ENCODE measurements around the gene NME9.

Gene NME9

DNA sequence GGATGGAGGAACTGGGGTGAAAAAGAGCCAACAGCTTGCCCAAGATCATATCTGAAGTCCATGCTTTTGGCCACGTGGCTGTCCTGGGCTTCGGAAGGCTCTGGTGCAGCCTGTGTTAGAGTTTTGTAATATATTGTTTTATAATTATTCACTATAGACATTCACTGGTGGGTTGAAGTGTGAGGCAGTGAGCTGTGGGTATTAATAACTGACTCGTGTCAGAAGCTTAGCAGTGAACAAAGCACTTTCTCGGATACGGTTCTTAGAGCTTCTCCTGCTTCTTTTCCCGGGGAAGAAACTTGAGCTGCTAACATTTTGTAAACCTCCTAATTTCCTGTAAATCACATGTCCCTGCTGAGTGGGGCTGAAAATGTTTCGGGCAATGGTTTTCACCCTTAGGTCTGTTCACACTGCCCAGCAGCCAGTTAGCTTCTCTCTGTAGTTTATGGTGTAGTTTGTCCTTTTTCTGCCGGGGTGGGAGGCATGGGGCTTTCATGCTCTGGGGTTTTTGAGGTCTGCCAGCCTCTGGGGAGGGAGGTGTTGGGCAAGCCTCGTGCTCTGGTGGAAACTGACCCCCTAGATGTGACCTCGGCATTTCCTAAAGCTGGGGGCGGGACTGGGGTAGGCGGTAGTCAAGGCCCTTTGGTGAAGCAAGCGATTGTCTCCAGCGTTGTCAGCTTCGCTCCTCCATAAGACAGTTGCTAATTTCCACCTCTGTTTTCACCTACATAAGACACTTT is 20.4 kb upstream of the NME9 start:
- Histone ChIP-seq H3K4me3 (ENCODE audit: low read length) (no peak overlapping the region), H3K27me3 (ENCODE audit: control insufficient read depth, insufficient read depth, low read length) (no peaks in the 10 kb centered on the region), H3K4me1 (ENCODE audit: control insufficient read depth, insufficient read depth, low read length) (peaks cover 3% of the 10 kb centered on the region; the same call in 1 of the 2 replicates), H3K27ac (ENCODE audit: low read length) (no peak overlapping the region), H3K36me3 (ENCODE audit: control insufficient read depth, insufficient read depth, low read length) (no peaks in the 10 kb centered on the region), H3K9me3 (ENCODE audit: control insufficient read depth, insufficient read depth, low read length) (no peaks in the 10 kb centered on the region)
- no peak for DNase-seq (ENCODE audit: low read depth, low spot score)
- no CpG with 5 or more reads among the region's 15 CpGs for WGBS (ENCODE audit: insufficient coverage, insufficient read length)

DNA sequence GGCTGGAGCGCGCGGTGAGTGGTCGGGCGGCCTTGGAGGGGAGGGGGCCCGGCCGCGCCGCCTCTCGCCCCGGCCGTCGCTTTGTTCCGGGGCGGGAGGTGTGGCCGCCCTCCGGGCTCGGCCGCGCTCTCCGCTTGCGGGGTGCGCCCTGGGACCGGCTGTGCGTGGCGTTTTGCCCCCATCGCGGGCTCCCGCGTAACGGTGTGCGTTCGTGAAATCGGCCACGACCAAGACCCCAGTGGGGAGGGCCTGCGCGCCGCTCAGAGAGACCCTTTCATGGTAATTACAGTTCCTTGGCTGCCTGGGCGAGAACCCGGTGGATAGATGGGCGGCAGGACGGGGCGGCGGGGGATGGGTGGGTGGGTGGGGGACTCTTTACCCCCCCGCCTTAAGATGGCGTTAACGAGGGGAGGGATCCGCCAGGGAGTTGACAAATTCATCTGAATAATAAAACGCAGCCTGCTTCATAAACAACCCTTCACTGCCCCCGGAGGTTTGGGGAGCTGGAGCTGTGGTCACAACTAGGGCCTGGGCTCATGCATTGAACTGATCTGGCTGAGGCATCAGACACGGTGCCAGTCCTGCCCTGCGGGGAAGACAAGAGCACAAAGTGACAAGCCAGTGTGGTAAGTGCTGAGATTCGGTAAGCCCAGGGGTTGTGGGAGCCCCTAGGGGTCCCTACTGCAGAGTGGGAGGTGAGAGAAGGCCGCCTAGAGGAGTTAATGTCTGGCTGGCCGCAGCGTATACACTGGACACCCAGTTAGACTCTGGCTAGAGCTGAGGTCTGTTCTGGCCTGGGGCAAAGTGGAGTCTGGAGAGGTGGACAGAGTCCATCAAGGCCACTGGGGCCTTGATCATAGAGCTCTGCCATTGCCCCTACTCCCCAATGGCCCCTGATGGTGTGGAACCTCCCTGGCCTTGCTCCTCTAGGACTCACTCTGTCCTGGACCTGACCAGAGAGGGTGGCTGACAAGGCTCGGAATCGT is 19.4 kb upstream of the NME9 start:
- DNase-seq (ENCODE audit: low read depth, low spot score), result no peak
- Histone ChIP-seq H3K4me1 (ENCODE audit: control insufficient read depth, insufficient read depth, low read length) (peaks cover 3% of the 10 kb centered on the region; the same call in 1 of the 2 replicates), H3K4me3 (ENCODE audit: low read length) (peak overlapping the region; percentile 90; the same call in 1 of the 2 replicates), H3K36me3 (ENCODE audit: control insufficient read depth, insufficient read depth, low read length) (no peaks in the 10 kb centered on the region), H3K27me3 (ENCODE audit: control insufficient read depth, insufficient read depth, low read length) (no peaks in the 10 kb centered on the region), H3K9me3 (ENCODE audit: control insufficient read depth, insufficient read depth, low read length) (no peaks in the 10 kb centered on the region), H3K27ac (ENCODE audit: low read length) (no peak overlapping the region)
- no CpG with 5 or more reads among the region's 58 CpGs for WGBS (ENCODE audit: insufficient coverage, insufficient read length)

- DNase-seq (ENCODE audit: low read depth, low spot score), result no peak
- H3K27me3 ChIP-seq (ENCODE audit: control insufficient read depth, insufficient read depth, low read length), result no peaks in the 10 kb centered on the region
- no peaks in the 10 kb centered on the region for H3K9me3 ChIP-seq (ENCODE audit: control insufficient read depth, insufficient read depth, low read length)
- WGBS (ENCODE audit: insufficient coverage, insufficient read length), result no CpG with 5 or more reads among the region's 93 CpGs
- H3K36me3 ChIP-seq (ENCODE audit: control insufficient read depth, insufficient read depth, low read length), result no peaks in the 10 kb centered on the region
- H3K4me3 ChIP-seq (ENCODE audit: low read length), result peak within 1 kb of the TSS; percentile 90; the same call in 1 of the 2 replicates
- H3K27ac ChIP-seq (ENCODE audit: low read length), result no peak within 1 kb of the TSS
- peaks cover 3% of the 10 kb centered on the region; the same call in 1 of the 2 replicates for H3K4me1 ChIP-seq (ENCODE audit: control insufficient read depth, insufficient read depth, low read length)
Observed at GRCh38 chr3:138347960-138348753, 18.5 kb upstream of the NME9 start, which contains the start of gene MRAS. Gene MRAS (plus strand): TSS chr3:138348579. CDS start chr3:138372884, 24,305 bp downstream.

DNA sequence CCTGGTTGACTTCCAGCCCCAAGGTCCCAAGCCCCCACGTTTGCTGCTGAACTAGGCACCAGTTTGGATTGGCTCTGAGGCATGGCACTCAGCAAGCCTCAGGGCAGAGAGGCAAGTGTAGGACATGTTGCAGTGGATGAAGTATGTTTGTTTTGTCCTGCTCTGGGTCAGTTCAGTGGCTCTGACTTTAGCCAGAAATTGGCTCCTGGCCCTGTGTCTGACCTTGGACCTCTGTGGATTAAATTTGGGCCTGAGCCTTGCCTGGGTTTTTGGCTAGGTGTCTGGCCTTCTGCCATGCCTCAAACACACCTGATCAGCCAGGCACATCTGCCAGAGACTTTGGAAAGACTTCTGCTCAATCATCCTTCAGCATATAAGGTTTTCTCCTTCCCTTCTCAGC is 15.1 kb upstream of the NME9 start:
- DNase-seq (ENCODE audit: low read depth, low spot score), result no peak
- no peaks in the 10 kb centered on the region for H3K9me3 ChIP-seq (ENCODE audit: control insufficient read depth, insufficient read depth, low read length)
- H3K36me3 ChIP-seq (ENCODE audit: control insufficient read depth, insufficient read depth, low read length), result no peaks in the 10 kb centered on the region
- WGBS (ENCODE audit: insufficient coverage, insufficient read length), result no CpG with 5 or more reads among the region's 1 CpG
- H3K27me3 ChIP-seq (ENCODE audit: control insufficient read depth, insufficient read depth, low read length), result no peaks in the 10 kb centered on the region
- no peak overlapping the region for H3K27ac ChIP-seq (ENCODE audit: low read length)
- H3K4me3 ChIP-seq (ENCODE audit: low read length), result no peak overlapping the region; the same call in 1 of the 2 replicates
- no peaks in the 10 kb centered on the region for H3K4me1 ChIP-seq (ENCODE audit: control insufficient read depth, insufficient read depth, low read length)

DNA sequence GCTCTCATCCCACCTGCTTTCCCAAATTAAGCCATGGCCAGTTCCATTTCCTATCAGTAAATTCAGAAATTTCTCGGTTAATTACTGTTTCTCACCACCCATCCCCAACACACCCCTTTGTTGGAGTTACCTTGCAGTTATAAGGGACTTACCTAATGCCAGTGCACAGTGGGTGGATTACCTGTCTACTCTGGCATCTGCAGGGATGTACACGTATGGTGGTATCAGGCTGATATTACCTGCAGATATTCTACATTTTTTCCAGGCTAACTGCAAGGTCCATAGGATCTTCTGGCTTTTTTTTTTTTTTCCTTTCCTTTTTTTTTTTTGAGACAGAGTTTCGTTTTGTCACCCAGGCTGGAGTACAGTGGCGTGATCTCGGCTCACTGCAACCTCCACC is 10.9 kb upstream of the NME9 start:
- Histone ChIP-seq H3K4me3 (ENCODE audit: low read length) (no peak overlapping the region), H3K27ac (ENCODE audit: low read length) (no peak overlapping the region), H3K36me3 (ENCODE audit: control insufficient read depth, insufficient read depth, low read length) (no peaks in the 10 kb centered on the region), H3K9me3 (ENCODE audit: control insufficient read depth, insufficient read depth, low read length) (no peaks in the 10 kb centered on the region), H3K27me3 (ENCODE audit: control insufficient read depth, insufficient read depth, low read length) (no peaks in the 10 kb centered on the region), H3K4me1 (ENCODE audit: control insufficient read depth, insufficient read depth, low read length) (peaks cover 3% of the 10 kb centered on the region; the same call in 1 of the 2 replicates)
- DNase-seq (ENCODE audit: low read depth, low spot score), result no peak
- WGBS (ENCODE audit: insufficient coverage, insufficient read length), result no CpG with 5 or more reads among the region's 5 CpGs

GRCh38 chr3:138338811-138339210 is 9.2 kb upstream of the NME9 start:
- Histone ChIP-seq H3K9me3 (ENCODE audit: control insufficient read depth, insufficient read depth, low read length) (no peaks in the 10 kb centered on the region), H3K36me3 (ENCODE audit: control insufficient read depth, insufficient read depth, low read length) (no peaks in the 10 kb centered on the region), H3K27ac (ENCODE audit: low read length) (no peak overlapping the region), H3K4me1 (ENCODE audit: control insufficient read depth, insufficient read depth, low read length) (peaks cover 3% of the 10 kb centered on the region; the same call in 1 of the 2 replicates), H3K4me3 (ENCODE audit: low read length) (no peak overlapping the region), H3K27me3 (ENCODE audit: control insufficient read depth, insufficient read depth, low read length) (no peaks in the 10 kb centered on the region)
- no peak for DNase-seq (ENCODE audit: low read depth, low spot score)
- WGBS (ENCODE audit: insufficient coverage, insufficient read length), result no CpG with 5 or more reads among the region's 5 CpGs

DNA sequence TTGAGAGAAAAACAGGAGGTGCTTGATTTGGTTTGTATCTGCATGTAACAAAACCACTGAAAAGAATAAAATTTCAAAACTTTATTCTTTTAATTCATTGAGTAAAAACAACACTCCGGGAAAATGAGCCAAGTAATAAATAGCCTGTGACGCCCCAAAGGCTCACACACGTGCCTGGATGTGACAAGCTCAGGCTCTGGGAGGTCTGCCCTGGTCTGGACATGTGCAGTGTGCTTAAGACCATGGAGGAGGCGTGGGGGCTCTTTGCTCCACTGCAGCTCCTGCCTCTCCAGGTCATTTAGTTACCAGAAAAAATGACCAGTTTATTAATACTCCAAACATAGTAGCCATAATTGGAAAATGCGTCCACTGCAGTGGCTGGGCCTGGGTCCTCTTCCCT is 8.6 kb upstream of the NME9 start:
- no CpG with 5 or more reads among the region's 5 CpGs for WGBS (ENCODE audit: insufficient coverage, insufficient read length)
- DNase-seq (ENCODE audit: low read depth, low spot score), result no peak
- Histone ChIP-seq H3K4me3 (ENCODE audit: low read length) (no peak overlapping the region), H3K27me3 (ENCODE audit: control insufficient read depth, insufficient read depth, low read length) (no peaks in the 10 kb centered on the region), H3K36me3 (ENCODE audit: control insufficient read depth, insufficient read depth, low read length) (no peaks in the 10 kb centered on the region), H3K9me3 (ENCODE audit: control insufficient read depth, insufficient read depth, low read length) (no peaks in the 10 kb centered on the region), H3K27ac (ENCODE audit: low read length) (no peak overlapping the region), H3K4me1 (ENCODE audit: control insufficient read depth, insufficient read depth, low read length) (peaks cover 3% of the 10 kb centered on the region; the same call in 1 of the 2 replicates)

GRCh38 chr3:138336454-138336999 is 6.9 kb upstream of the NME9 start:
- WGBS (ENCODE audit: insufficient coverage, insufficient read length), result no CpG with 5 or more reads among the region's 4 CpGs
- Histone ChIP-seq H3K4me3 (ENCODE audit: low read length) (no peak overlapping the region), H3K27ac (ENCODE audit: low read length) (no peak overlapping the region), H3K27me3 (ENCODE audit: control insufficient read depth, insufficient read depth, low read length) (no peaks in the 10 kb centered on the region), H3K9me3 (ENCODE audit: control insufficient read depth, insufficient read depth, low read length) (no peaks in the 10 kb centered on the region), H3K36me3 (ENCODE audit: control insufficient read depth, insufficient read depth, low read length) (no peaks in the 10 kb centered on the region), H3K4me1 (ENCODE audit: control insufficient read depth, insufficient read depth, low read length) (peaks cover 3% of the 10 kb centered on the region; the same call in 1 of the 2 replicates)
- DNase-seq (ENCODE audit: low read depth, low spot score), result no peak

DNA sequence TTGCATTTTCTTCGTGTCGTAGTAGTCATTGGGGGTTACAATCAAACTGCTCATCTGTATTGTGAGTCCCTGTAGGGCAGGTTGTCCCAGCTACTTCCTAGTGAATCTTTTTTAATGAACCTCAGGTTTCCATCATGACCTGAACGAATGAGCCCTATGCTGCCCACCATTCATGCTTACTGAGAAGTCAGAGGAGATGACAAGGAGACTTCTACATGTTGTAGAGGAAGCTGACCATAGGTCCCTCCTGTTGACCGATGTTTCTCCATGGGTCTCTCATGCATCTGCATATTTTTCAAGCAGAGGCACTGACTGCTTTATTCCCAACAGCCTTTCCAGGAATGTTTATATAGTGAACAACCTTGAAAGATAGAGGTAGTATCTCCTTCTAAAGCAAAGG is 5.0 kb upstream of the NME9 start:
- Histone ChIP-seq H3K4me1 (ENCODE audit: control insufficient read depth, insufficient read depth, low read length) (peaks cover 3% of the 10 kb centered on the region; the same call in 1 of the 2 replicates), H3K9me3 (ENCODE audit: control insufficient read depth, insufficient read depth, low read length) (no peaks in the 10 kb centered on the region), H3K27ac (ENCODE audit: low read length) (no peak overlapping the region), H3K36me3 (ENCODE audit: control insufficient read depth, insufficient read depth, low read length) (no peaks in the 10 kb centered on the region), H3K4me3 (ENCODE audit: low read length) (no peak overlapping the region), H3K27me3 (ENCODE audit: control insufficient read depth, insufficient read depth, low read length) (no peaks in the 10 kb centered on the region)
- whole genome bisulfite sequencing (ENCODE audit: insufficient coverage, insufficient read length), result no CpG with 5 or more reads among the region's 4 CpGs
- no peak for DNase-seq (ENCODE audit: low read depth, low spot score)
